ENCODE measurements around the gene ZNF507. TPM values are rescaled to one million over a fixed set of nuclear protein-coding genes. Genes with fewer than 3 reads are reported as not detected.

Gene ZNF507
- total RNA-seq, 4 donors from 2014 or later, result 12.6 to 19.1 (median 17.9) TPM

- no peak for DNase-seq (ENCODE audit: extremely low spot score)
- WGBS, result 92% methylated on average over 9 of the region's 9 CpGs
- Histone ChIP-seq H3K27me3 (no peaks in the 10 kb centered on the region), H3K4me1 (peaks cover 16 to 31% (median 27%) of the 10 kb centered on the region in 4 donors), H3K9me3 (no peaks in the 10 kb centered on the region), H3K27ac (replicated peaks in 1 of 4) (no peak overlapping the region), H3K4me3 (no peak overlapping the region), H3K36me3 (peaks cover 41 to 95% (median 66%) of the 10 kb centered on the region in 4 donors)
- intact Hi-C loops (cut with DNase I), result no loop called here
- TF ChIP-seq POLR2A (IDR thresholded peaks at IDR 0.05; ENCODE audit: low read depth) (no peak), POLR2AphosphoS5 (IDR thresholded peaks at IDR 0.05) (no peak), EP300 (IDR thresholded peaks at IDR 0.05) (no peak), CTCF (IDR thresholded peaks at IDR 0.05) (no peak)
These were observed 14.2 kb downstream of the ZNF507 start for GRCh38 chr19:32359581-32359980.

- no peak for TF ChIP-seq POLR2A (IDR thresholded peaks at IDR 0.05; ENCODE audit: low read depth)
- TF ChIP-seq POLR2AphosphoS5 (IDR thresholded peaks at IDR 0.05), result no peak
- TF ChIP-seq CTCF (IDR thresholded peaks at IDR 0.05), result no peak
- no peak for TF ChIP-seq EP300 (IDR thresholded peaks at IDR 0.05)
- Histone ChIP-seq H3K9me3 (no peaks in the 10 kb centered on the region), H3K4me3 (no peak overlapping the region), H3K36me3 (peaks cover 33 to 81% (median 57%) of the 10 kb centered on the region in 4 donors), H3K4me1 (peaks cover 20 to 27% (median 24%) of the 10 kb centered on the region in 4 donors), H3K27me3 (no peaks in the 10 kb centered on the region), H3K27ac (replicated peaks in 1 of 4) (no peak overlapping the region)
- WGBS, result 93% methylated on average over 9 of the region's 9 CpGs
- no peak for DNase-seq (ENCODE audit: extremely low spot score)
- intact Hi-C loops (cut with DNase I), result no loop called here
These were observed 16.3 kb downstream of the ZNF507 start for GRCh38 chr19:32361574-32362317.

- no peak for TF ChIP-seq POLR2A (IDR thresholded peaks at IDR 0.05; ENCODE audit: low read depth)
- TF ChIP-seq POLR2AphosphoS5 (IDR thresholded peaks at IDR 0.05), result no peak
- no peak for TF ChIP-seq CTCF (IDR thresholded peaks at IDR 0.05)
- TF ChIP-seq EP300 (IDR thresholded peaks at IDR 0.05), result no peak
- peaks cover 24 to 33% (median 26%) of the 10 kb centered on the region in 4 donors for H3K4me1 ChIP-seq
- H3K36me3 ChIP-seq, result peaks cover 28 to 78% (median 55%) of the 10 kb centered on the region in 4 donors
- WGBS, result 86% methylated on average over 5 of the region's 5 CpGs
- H3K9me3 ChIP-seq, result no peaks in the 10 kb centered on the region
- intact Hi-C loops (cut with DNase I), result no loop called here
- no peak for DNase-seq (ENCODE audit: extremely low spot score)
- H3K27ac ChIP-seq (replicated peaks in 1 of 4), result no peak overlapping the region
- H3K27me3 ChIP-seq, result no peaks in the 10 kb centered on the region
- H3K4me3 ChIP-seq, result no peak overlapping the region
These were observed 16.9 kb downstream of the ZNF507 start for GRCh38 chr19:32362318-32362691.

- peaks cover 21 to 73% (median 46%) of the 10 kb centered on the region in 4 donors for H3K36me3 ChIP-seq
- no peaks in the 10 kb centered on the region for H3K27me3 ChIP-seq
- peak overlapping the region; percentile 22 to 57 (median 50) for H3K27ac ChIP-seq (replicated peaks in 1 of 4)
- H3K9me3 ChIP-seq, result no peaks in the 10 kb centered on the region
- 75% methylated on average over 3 of the region's 3 CpGs for WGBS
- intact Hi-C loops (cut with DNase I), result no loop called here
- peak in 1 of 2 donors; percentile 37 for TF ChIP-seq POLR2AphosphoS5 (IDR thresholded peaks at IDR 0.05)
- no peak for TF ChIP-seq EP300 (IDR thresholded peaks at IDR 0.05)
- peaks cover 28 to 42% (median 33%) of the 10 kb centered on the region in 4 donors for H3K4me1 ChIP-seq
- no peak for DNase-seq (ENCODE audit: extremely low spot score)
- no peak overlapping the region for H3K4me3 ChIP-seq
These were observed 17.8 kb downstream of the ZNF507 start for GRCh38 chr19:32363175-32363574.

DNA sequence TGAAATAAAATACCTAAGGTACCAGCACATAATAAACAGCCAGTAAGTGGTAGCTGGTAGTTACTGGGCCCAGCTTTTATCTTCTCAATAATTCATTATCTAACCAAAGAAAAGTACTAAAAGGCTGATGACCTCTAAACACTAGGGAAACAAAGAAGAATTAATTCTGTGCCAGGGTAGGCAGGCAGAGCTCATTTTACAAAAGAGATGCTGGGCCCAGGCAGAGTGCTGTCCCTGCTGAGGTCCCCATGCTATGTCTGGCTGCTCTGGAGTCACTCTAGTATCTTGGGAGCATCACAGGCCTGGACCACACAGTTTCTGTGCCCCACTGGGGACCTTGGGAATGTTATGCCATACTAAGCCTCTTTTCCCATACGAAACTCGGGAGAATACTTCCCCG is 18.2 kb downstream of the ZNF507 start:
- Histone ChIP-seq H3K4me3 (no peak overlapping the region), H3K36me3 (peaks cover 16 to 68% (median 42%) of the 10 kb centered on the region in 4 donors), H3K27me3 (no peaks in the 10 kb centered on the region), H3K4me1 (peaks cover 28 to 42% (median 34%) of the 10 kb centered on the region in 4 donors), H3K9me3 (no peaks in the 10 kb centered on the region), H3K27ac (replicated peaks in 1 of 4) (peak overlapping the region; percentile 22 to 57 (median 50))
- intact Hi-C loops (cut with DNase I), result no loop called here
- DNase-seq (ENCODE audit: extremely low spot score), result no peak
- whole genome bisulfite sequencing, result 97% methylated on average over 3 of the region's 3 CpGs
- TF ChIP-seq EP300 (IDR thresholded peaks at IDR 0.05), result no peak
- no peak for TF ChIP-seq CTCF (IDR thresholded peaks at IDR 0.05)
- no peak for TF ChIP-seq POLR2AphosphoS5 (IDR thresholded peaks at IDR 0.05)
- TF ChIP-seq POLR2A (IDR thresholded peaks at IDR 0.05; ENCODE audit: low read depth), result no peak

Measured in esophagus muscularis mucosa (tissue), 4 donors.